ENCODE data around the gene KIFBP.

DNA sequence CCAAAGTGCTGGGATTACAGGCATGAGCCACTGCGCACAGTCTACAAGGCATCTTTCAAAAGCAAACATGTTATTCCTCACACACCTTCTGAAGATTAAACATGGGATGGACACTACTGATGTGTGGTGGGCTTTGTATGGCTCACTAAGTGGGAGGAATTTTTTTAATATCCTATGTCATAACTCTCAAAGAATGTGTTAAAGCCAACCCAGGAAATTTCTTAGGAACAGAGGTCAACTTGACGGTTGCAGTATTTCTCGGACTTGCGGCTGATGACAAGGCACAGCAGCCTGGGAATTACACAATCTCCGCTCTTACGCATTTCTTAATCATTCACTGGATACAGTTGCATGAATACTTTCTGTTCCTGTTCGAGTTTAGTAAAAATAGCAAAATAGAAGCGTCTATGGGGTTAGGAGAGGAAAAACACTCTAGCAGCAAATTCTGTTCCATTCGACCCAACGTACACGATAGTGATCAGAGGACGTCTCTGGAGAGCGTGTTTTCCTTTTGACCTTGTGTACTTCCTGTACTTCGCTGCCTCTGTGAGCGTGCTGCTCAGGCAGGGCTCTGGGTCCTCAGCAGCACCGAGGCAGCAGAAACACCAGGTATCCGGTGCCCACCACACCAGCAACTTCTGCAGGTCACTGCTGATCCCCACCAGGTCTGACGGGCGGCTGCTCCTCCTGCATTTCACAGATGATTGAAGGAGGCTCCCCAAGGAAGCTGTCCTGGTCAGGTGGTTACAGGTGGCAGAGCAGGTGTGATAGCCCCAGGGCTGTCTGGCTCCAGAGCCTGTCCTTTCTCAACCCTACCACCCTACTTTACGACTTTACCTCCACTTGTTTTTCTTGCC lies 72.9 kb downstream of the KIFBP start:
- TF ChIP-seq SNRNP70 (optimal IDR thresholded peaks at IDR 0.05; ENCODE audit: low read depth, low read length) (no peak), RCOR1 (IDR thresholded peaks at IDR 0.05; ENCODE audit: borderline replicate concordance in 1 of 2, low read depth in 2 of 2, low read length in 2 of 2) (0 out of 4 replicates have a peak, but pooled peaks of 1 of the 2 experiments have one; percentile 33), SAFB (IDR thresholded peaks at IDR 0.05; ENCODE audit: borderline replicate concordance, low read depth, low read length) (no peak), CXXC5 (CRISPR knock-in tag; IDR thresholded peaks at IDR 0.05) (peak; percentile 89; the same call in 1 of the 2 replicates), CHD2 (IDR thresholded peaks at IDR 0.05; ENCODE audit: low read depth, low read length) (no peak), NBN (IDR thresholded peaks at IDR 0.05; ENCODE audit: low read depth) (no peak), CEBPB (tag; IDR thresholded peaks at IDR 0.05) (peak; percentile 99)
- TF ChIP-seq, protein P1, sequence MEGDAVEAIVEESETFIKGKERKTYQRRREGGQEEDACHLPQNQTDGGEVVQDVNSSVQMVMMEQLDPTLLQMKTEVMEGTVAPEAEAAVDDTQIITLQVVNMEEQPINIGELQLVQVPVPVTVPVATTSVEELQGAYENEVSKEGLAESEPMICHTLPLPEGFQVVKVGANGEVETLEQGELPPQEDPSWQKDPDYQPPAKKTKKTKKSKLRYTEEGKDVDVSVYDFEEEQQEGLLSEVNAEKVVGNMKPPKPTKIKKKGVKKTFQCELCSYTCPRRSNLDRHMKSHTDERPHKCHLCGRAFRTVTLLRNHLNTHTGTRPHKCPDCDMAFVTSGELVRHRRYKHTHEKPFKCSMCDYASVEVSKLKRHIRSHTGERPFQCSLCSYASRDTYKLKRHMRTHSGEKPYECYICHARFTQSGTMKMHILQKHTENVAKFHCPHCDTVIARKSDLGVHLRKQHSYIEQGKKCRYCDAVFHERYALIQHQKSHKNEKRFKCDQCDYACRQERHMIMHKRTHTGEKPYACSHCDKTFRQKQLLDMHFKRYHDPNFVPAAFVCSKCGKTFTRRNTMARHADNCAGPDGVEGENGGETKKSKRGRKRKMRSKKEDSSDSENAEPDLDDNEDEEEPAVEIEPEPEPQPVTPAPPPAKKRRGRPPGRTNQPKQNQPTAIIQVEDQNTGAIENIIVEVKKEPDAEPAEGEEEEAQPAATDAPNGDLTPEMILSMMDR (IDR thresholded peaks at IDR 0.05 in 2 of 3, conservative IDR thresholded peaks at IDR 0.05 in 1 of 3; ENCODE audit: insufficient read depth in 2 of 3, low read depth in 1 of 3, low read length in 3 of 3): no peak

Measured in K562 (cell line).